CD4-positive, alpha-beta T cell treated with Interleukin-15 for 1 hour (primary cell): ENCODE results near the gene CEP72.
"Not testable (repeated sequence)": the region's sequence is repeated elsewhere in the genome, so short reads cannot be mapped to it uniquely, and the experiment has no call there.

ENCODE experiments used
- DNase-seq: peaks from one replicate; pipeline ENCODE4 v3.0.0-alpha.2; 2020

The CEP72 gene

GRCh38 chr5:619444-619843, 7.3 kb downstream of the CEP72 start:
- peak; percentile 7 for DNase-seq

GRCh38 chr5:620152-620551, 8.0 kb downstream of the CEP72 start:
- peak; percentile 9 for DNase-seq

GRCh38 chr5:620586-621180, 8.5 kb downstream of the CEP72 start:
- DNase-seq = peak; percentile 7

DNA sequence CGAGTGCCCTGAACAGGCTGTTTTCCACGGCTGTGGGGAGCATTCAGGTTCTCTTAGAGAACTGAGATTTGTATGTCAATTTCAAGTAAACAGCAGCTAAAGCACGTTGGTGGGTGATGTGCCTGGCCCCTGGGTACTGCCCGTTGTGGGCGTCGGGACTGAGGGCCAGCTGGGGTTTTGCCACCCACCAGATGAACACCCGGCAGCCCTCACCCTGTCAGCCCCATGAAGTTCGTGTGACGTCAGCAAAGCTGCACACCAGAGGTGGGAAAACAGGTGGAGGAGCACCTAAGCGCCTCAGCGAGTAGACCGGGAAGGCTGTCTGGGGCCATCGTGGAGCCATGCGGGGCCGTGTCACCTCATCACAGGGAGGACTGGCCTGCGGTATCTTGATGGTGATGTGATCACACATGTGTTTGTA, 9.2 kb downstream of the CEP72 start:
- DNase-seq = peak; percentile 12

DNA sequence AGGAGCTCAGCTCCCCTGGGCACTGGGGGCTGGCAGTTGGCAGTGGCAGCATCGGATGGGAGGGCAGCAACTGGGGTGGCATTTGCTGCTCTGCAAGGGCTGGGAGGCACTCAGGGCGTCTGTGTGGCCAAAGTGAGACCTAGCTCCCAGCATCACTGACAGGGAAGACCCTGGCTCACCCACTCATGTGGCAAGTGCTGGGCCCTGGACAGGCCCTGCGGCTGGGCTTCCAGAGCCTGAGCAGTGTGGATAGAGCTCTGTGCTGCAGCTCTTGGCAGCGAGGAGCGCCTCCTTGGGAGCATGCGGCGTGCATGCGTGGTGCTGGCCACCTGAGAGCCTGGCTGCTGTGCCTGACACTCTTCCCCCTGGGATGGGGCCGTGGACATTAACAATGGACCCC, 10.2 kb downstream of the CEP72 start:
- peak; percentile 11 for DNase-seq

- DNase-seq = no peak
Measured at GRCh38 chr5:622946-623522, 10.9 kb downstream of the CEP72 start.

- DNase-seq = no peak
Measured at GRCh38 chr5:623531-623930, 11.4 kb downstream of the CEP72 start.

- DNase-seq = no peak
Measured at GRCh38 chr5:624118-624950, 12.2 kb downstream of the CEP72 start.

DNA sequence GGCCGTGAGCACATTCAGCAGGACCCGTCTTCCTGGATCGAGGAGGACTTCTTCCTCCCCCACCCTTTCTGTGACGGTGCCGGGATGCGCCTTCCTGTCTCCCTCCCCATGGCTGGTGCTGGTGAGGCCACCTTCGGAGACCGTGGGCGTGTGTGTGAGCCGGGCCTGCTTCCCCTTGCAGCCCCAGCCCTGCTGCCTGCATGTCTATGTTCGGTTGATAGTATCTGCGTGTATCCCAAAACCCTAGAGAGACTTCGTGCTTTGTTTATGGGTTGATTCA, 12.8 kb downstream of the CEP72 start:
- DNase-seq = no peak

GRCh38 chr5:625516-625915, 13.4 kb downstream of the CEP72 start:
- DNase-seq = no peak

DNA sequence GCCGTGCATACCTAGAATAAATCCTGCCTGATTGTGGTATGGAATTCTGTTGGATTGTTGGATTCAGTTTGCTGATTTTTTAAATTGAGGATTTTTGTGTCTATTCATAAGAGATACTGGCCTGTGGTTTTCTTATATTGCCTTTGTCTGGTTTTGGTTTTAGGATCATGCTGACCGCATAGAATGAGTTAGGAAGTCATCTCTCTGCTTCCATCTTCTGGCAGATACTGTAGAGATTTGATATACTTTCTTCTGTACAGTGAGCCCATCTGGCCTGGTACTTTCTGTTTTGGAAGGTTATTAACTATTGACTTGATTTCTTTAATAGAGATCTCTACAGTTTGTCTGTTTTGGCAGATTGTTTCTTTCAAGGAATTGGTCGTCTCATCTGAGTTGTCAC, 14.7 kb downstream of the CEP72 start:
- no peak for DNase-seq

DNA sequence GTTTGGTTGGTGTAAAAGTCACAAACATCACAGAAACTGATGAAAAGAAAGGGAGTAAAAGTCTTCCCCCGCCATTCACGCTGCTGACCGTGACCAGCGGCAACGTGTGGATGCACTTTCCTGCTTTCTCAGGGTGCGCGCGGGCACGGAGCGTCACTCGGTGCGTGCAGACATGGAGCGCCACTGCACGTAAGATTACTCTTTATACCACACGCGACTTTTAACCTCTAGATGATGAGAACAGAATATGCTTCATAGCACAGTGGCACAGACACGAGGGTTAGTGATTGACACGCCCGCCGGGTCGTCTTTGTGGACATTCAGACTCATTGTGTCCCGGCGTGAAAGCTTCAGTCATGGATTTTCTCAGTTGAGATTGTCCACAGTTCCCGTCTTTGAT, 15.7 kb downstream of the CEP72 start:
- DNase-seq = no peak

GRCh38 chr5:628351-629205, 16.4 kb downstream of the CEP72 start:
- DNase-seq = not testable (repeated sequence)

DNA sequence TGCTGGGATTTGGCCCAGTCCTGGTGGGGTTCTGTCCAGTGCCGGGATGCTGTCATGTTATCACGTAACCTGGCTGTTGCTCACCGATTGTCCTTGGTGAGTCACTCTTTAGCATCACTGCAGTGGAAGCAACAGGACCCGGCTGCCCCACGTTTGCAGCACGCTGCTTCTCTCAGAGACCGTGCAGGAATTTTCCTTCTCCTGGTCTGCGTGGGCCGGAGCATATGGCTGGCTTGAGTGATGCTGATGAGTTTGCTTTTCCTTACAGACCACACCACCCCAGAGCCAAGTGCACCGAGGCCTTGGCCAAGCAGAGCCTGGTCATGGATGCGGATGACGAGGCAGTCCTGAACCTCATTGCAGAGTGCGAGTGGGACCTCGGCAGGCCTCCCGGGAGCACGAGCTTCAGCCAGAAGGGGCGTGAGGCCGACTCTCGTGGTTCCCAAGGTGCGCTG, 21.4 kb downstream of the CEP72 start:
- DNase-seq = peak; percentile 7

GRCh38 chr5:634191-634590, 22.1 kb downstream of the CEP72 start:
- DNase-seq = no peak

- DNase-seq = peak; percentile 13
Measured at GRCh38 chr5:635306-636055, 23.3 kb downstream of the CEP72 start.

- peak; percentile 6 for DNase-seq
Measured at GRCh38 chr5:636951-637350, 24.8 kb downstream of the CEP72 start.

DNA sequence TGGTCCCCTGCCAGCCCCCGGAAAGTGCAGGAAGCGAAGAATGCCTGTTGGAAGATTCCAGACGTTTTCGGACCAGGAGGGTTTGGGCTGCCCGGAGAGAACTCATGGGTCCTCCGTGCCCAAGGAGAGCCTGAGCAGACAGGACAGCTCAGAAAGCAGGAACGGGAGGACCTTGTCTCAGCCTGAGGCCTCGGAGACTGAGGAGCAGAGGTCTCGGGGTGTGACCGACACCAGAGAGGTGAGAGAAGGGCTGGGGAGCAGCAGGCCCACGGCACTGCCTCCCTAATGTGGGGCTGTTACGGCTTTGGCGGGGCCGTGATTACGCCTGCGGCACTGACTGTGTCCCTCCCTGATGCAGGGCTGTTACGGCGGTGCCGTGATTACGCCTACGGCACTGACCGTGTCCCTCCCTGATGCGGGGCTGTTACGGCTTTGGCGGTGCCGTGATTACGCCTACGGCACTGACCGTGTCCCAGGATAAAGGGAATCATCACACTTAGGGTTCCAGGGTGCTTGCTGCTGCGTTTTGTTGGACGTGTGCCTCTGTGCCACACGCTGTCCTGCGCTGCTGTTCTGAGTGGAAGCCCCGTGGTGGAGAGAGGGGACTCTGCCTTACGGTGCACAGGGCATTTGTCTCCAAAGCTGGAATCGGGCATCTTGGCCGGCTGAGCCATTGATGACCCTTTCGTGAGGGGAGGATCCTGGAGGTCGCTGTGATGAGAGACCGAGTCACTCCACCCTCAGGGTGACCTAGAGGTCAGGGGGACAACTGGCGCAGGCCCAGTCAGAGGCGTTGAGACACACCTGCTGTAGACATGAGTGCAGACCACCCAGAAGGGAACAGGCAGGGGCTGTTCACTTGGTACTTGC, 25.7 kb downstream of the CEP72 start:
- peak; percentile 5 for DNase-seq

GRCh38 chr5:638501-639252, 26.5 kb downstream of the CEP72 start:
- peak; percentile 15 for DNase-seq

DNA sequence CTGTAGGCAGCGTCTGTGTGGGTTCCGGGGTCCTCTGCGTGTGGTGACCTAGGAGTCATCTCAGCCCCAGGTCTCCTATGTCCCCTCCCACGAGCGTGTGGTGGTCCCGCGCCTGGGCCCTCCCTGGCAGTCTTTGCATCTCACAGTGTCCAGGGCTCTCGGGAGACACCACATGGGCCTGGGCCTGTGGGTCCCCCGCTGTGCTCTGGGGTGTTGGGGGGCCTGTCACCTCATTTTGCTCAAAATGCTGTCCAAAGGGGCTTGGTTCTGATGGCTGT, 27.1 kb downstream of the CEP72 start:
- DNase-seq = peak; percentile 14

- DNase-seq = peak; percentile 5
Measured at GRCh38 chr5:639584-640213, 27.6 kb downstream of the CEP72 start.
